PC-3 (cell line): ENCODE data around the gene APOM.

ENCODE experiments used
- EZH2 ChIP-seq: fragments of 300-600 bp; sonication (generic); IDR thresholded peaks from one replicate; pipeline ENCODE4 v1.6.1; 2017; ENCODE audit warnings: antibody characterized with exemption, mild to moderate bottlenecking, low read length; ENCODE audit not compliant: unreplicated experiment
- TF ChIP-seq, protein P1 (sequence below): fragments of 300-600 bp; sonication (generic); conservative IDR thresholded peaks from 2 replicates; pipeline ENCODE4 v1.5.1; 2017; ENCODE audit warnings: antibody characterized with exemption, low read depth, mild to moderate bottlenecking, low read length

DNA sequence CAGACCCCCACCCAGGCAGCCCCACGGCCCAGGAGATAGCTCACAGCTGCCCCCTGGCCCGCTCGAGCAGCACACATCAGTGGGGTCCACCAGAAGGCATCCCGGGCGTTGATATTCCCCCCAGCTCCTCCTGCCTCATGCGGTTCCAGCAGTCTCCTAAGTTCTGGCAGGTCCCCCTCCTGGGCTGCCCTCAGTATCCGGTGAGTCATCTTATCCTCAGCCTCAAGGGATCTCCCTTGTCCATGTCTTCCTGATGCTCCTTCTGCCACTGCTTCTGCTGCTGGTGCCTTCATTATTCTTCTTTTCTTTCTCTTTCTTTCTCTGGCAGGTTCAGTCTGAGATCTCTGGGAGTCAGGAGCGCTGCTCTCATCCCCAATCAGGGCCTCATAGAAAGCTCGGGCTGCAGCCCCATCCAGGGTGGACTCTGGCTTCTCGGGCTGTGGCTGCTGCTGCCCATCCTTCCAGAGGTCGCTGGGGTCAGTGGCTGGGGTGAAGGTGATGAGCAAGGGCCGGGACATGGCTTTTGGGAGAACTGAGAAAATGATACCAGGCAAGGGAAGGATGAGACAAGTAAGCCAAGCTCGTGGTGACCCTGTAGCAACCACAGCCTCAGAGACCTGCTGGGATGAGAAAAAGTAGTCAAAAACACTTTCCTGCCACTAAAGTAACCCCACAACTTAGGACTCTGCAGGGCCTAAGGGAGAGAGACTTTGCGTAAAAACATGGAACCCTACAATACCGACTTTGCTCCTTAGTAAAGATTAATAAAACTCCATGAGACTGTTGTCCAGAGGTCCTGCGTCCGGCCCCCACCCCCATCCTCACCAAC, 8.5 kb downstream of the APOM start:
- TF ChIP-seq, protein P1, sequence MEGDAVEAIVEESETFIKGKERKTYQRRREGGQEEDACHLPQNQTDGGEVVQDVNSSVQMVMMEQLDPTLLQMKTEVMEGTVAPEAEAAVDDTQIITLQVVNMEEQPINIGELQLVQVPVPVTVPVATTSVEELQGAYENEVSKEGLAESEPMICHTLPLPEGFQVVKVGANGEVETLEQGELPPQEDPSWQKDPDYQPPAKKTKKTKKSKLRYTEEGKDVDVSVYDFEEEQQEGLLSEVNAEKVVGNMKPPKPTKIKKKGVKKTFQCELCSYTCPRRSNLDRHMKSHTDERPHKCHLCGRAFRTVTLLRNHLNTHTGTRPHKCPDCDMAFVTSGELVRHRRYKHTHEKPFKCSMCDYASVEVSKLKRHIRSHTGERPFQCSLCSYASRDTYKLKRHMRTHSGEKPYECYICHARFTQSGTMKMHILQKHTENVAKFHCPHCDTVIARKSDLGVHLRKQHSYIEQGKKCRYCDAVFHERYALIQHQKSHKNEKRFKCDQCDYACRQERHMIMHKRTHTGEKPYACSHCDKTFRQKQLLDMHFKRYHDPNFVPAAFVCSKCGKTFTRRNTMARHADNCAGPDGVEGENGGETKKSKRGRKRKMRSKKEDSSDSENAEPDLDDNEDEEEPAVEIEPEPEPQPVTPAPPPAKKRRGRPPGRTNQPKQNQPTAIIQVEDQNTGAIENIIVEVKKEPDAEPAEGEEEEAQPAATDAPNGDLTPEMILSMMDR: no peak
- no peak for TF ChIP-seq EZH2
